GM18909 (cell line): ENCODE measurements around the gene ADAMTS4.

Experiments
- ATAC-seq: cut with Tn5 transposase; IDR thresholded peaks from one replicate; pipeline ENCODE4 v1.9.1; 2021; ENCODE audit warnings: mild to moderate bottlenecking; ENCODE audit not compliant: unreplicated experiment, poor library complexity

ADAMTS4 gene

DNA sequence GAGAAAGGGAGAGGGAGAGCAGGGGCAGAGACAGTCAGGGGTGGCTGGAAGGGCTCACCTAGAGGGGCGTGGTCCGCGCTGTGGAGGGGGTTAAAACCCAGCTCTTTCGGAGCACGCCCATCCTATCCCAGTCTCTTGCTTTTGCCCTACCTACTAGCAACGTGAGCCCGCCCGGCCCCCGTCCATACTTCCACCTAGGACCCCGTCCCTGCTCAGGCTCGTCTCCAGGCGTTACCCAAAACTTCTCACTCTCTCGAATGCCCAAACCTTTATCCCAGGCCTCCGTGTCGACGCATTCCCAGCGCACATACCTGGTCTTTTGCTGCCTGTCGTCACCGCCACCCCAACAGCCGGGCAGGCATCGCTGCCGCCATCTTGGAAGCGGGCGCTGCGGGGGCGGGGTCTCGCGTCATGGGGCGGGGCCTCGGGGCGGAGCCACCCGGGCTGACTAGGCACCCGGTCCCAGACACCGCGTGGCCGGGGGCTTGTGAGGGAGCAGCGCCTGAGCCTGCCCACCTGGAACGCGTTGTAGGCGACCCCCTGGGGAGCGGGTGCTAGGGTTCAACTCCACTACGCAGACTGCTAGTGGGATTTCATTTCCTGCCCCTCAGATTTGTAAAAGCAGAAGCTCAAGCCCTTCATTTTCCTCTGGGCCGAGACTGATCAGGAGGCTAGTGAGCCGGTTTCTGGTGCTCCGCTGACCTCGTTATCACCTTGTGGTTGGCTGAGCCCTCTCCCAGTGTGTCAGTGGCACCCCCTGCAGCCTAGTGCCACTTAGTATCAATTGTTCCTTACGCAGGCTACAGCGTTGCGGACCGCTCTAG lies 21.5 kb downstream of the ADAMTS4 start, which contains the start of gene B4GALT3:
Gene B4GALT3, minus strand, starts transcription at position 396 of the 824 bp plus-strand sequence. CDS start 1,447 bp downstream, outside the sequence.
- peak; percentile 83 for ATAC-seq

DNA sequence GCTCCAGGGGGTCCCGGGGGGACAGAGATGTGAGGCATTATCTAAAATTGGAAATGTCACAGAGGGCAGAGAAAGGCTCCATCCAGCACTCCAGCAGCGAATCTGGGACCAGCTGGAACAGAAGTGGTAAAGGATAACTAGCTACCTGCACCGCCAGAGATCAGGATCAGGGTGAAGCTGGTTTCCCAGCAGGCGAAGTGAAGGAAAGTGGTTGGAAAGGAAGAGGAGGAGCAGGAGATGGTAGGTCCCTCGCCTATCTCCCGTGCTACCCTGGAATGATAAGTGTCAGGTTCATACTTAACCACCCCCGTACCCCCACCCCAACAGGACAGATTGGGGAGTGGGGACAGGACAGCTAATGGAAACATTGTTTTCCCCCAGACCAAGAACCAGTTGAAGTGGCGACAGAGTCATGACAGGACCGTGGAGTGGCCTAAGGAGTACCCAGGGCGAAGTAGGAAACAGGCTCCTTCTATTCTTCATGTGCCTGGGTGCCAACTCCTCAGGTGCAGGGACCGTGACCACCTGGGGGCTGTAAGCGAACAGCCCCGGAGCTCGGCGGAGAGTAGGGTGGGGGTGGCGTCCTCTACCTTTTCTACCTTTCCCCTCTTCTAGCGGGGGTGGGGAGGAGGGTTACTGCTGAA lies 22.3 kb downstream of the ADAMTS4 start:
- no peak for ATAC-seq

DNA sequence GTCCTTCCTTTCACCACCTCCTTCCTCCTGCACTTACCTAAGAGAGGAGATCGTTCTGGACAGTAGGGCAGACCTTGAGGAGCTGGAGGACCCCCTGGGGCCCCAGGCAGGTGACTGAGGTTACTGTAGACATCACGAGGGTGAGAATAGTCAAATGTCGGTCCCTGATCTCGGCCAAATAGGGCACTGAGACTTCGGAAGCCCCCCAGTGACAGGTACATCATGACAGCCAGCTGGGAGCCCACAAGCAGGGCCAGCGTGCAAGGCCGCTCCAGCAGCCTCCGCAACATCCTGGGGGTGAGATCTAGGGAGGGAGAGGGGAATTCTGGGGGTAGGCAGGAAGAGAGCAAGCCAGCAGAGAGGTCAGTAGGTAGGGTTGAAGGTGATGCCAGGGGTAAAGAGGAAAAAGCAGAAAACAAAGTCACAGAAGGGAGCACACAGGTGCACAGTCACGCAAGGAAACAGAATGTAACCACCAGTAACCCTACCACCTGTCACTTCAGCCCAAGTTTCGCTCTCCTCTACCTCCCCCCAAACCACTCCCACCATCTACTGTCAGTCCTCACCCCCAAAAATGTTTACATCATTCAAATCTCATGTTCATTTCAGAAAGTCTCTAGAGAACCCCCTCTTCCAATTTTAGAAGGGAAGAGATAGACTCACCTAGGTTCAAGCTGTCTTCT lies 22.9 kb downstream of the ADAMTS4 start:
- no peak for ATAC-seq

DNA sequence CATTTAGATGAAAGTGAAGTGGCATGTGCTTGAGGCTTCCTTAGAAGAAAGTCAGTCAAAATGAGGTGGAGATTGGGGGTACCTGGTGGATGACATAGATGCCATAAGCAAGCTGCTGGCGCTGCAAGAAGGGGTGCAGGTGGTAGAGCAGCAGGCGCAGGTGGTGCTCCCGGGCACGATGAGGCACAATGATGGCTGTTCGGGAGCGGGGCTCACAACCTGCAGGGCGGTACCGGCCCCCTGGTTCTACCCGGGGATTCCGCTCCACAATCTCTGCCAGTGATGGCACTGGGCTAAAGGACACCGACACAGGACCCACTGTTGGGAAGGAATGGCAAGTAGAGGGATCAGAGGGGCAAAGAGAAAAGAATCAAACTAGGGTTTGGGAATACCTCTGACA lies 23.9 kb downstream of the ADAMTS4 start:
- no peak for ATAC-seq

DNA sequence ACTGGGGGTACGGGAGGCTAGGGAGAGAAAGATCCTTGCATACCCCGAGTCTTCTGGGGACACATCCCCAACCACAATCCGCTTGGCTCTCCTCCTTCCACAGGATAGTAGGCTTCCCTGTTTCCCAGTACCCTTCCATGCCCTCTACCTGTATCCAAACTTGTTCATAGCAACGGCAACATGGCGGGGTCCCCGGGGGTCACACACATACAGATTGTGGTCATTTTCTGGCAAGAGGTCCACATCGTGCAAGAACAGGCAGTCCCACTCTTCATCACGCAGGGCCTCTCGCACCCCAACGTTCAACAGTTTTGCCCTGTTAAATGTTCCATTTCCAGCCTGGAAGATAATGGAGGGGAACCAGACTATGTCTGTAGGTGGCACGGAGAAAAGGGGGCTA lies 25.1 kb downstream of the ADAMTS4 start:
- no peak for ATAC-seq

DNA sequence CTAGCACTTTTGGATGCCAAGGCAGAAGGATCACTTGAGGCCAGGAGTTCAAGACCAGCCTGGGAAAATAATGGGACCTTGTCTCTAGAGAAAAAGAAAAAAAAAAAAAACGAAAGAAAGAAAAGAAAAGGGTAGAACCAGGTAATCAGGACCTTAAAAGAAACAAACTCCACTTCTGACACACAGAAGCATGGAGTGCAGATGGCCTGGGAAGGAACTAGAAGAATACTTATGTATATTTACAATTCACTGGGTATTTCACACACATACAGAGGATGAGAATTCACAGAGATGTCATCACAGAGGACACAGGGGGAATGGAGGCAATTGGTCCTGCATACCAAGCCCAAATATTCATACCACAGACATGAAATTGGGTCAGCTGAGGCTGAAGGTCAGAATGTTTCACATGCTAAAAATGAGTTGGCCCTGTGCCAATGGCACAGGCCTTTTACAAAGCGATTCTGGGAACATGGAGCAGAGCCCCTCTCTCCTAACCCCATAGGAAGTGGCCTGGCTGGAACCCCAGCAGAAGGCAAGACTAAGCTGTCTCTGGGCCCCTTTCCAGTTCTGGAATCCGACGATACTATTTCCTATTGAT lies 26.0 kb downstream of the ADAMTS4 start:
- ATAC-seq, result no peak

DNA sequence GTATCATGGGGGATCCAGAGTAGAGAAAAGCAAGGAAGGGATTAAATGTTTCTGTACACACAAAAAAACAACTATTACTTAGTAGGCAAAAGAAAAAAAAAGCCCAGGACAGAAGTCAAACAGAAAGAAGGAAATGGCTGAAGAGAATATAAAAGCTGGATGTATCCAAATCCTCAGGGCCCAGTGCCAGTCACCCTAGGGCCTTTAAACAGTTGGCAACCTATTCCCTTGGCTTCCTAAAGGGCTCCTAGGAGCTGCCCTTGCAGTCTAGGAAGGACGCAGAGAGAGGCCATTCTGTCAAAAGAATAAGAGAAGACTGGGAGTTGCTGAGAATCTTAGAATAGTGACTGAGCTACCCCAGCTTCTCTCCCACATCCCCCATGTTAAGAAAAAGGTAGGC lies 26.5 kb downstream of the ADAMTS4 start:
- no peak for ATAC-seq

DNA sequence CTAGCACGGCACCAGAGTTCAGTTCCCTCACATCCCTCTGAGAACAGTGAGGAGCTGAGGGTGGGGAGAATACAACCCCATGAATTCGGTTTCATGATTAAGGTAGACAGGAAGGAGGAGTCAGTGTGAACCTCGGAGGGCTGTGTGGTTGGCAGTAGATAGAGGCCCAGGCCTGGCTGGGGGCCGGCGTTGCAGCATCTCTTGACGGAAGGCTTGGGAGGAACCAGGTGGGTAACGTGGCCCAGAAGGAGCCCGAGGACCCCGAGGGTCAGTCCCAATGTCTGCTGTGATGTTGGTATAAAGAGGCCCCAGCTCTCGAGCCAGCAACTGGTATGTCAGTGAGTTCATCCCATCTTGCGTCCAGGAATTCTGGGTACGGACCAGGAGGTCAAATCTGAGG lies 27.2 kb downstream of the ADAMTS4 start:
- ATAC-seq, result no peak

DNA sequence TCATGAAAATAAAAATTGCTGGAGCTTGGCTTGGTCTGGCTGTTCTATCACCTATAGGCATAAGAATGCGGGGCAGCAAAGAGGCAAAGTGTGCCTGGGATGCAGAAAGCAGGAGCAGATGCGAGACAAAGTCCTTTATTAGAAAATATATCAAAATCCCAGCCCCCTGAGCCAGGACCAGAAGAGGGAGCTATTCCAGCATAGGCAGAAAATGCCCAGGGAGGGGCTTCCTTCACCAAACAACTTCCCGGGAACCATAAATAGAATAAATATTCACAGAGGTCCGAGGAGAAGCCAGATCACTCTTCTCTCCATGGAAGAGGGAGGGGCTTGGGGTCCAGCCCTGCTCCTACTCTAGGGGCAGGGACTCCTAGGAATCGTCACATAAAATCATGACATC lies 27.7 kb downstream of the ADAMTS4 start:
- no peak for ATAC-seq

DNA sequence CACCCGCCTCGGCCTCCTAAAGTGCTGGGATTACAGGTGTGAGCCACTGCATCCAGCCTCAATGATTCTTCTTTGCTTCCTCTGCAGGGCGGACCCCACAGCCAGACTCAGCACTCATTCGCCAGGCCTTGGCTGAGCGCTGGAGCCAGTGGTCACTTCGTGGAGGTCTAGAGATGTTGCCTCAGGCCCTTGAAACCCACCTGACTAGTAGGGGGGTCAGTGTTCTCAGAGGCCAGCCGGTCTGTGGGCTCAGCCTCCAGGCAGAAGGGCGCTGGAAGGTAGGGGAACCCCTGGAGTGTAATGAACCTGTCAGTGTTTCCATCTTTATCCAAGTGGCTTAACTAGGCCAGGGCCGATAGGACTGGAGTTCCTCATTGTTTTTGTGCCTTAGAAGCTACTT lies 29.9 kb downstream of the ADAMTS4 start:
- ATAC-seq, result no peak

DNA sequence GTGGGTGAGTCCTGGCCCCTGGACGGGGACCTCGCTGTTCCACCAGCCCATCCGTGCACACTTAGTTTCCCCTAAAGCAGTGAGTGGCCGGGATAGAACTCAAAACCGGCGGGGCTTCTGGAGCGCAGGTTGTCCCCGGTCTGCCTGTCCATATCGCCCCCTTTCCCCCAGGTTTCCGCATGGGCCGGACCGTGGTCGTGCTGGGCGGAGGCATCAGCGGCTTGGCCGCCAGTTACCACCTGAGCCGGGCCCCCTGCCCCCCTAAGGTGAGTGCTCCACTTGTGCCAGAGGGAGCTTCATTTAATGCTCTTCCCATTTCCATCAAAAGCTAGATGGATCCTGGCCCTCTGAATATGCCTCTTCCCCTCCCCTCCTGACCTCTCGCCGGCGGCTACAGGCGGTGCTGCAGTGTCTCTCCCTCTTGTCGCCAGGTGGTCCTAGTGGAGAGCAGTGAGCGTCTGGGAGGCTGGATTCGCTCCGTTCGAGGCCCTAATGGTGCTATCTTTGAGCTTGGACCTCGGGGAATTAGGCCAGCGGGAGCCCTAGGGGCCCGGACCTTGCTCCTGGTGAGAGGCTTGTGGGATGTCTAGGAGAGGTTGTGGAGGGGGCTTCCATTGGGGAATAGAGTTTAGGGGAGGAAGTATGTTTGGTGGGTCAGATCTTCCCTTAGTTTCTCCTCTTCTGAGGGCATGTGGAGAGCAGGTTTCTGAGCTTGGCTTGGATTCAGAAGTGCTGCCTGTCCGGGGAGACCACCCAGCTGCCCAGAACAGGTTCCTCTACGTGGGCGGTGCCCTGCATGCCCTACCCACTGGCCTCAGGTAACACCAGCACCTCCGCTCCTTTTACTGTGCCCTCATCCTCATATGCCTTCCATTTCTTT lies 31.9 kb downstream of the ADAMTS4 start:
- no peak for ATAC-seq

DNA sequence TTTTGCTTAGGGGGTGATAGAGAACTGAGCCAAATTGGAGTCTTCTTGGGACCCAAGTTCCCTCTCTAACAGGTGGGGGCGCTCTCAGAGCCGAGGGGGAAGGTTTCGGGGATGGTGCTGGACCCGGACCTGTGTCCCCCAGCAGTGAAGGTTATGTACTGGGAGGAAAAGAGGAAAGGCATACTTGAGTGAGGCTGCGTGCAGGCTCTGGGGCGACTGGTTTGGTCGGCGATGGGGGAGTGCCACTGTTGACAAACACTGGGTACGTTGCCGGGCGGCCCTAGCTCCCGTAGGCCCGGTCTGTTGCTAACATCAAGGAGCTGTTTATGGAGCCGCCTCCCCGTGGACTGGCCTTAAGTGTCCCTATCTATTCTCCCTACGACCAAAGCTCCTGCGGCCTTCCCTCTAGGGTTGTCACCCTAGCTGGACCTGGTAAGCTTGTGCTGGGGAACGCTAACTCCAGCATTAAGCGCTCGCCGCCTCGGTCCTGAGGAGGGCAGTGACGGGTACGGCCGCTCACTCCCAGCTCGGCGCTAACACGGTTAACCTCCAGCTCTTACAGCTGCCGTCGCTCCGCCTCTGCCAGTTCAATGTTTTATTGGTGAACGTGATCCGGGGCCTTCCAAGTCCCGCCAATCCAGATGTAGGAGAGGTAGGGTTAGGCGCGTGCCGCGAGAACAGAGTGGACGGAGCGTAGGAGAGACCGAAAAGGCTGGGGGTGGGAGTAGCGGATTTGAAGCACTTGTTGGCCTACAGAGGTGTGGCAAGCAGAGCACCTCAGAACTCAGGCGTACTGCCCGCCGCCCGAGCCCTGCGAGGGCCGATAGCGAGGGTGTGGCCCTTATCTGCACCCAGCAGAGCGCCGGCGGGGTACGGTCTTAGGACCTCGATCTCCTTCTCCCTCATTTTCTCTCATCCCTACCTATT lies 32.8 kb downstream of the ADAMTS4 start, which contains the start of gene PPOX:
Gene PPOX, plus strand, starts transcription at position 685 of the 927 bp plus-strand sequence. CDS start 422 bp downstream, outside the sequence.
- peak; percentile 94 for ATAC-seq

DNA sequence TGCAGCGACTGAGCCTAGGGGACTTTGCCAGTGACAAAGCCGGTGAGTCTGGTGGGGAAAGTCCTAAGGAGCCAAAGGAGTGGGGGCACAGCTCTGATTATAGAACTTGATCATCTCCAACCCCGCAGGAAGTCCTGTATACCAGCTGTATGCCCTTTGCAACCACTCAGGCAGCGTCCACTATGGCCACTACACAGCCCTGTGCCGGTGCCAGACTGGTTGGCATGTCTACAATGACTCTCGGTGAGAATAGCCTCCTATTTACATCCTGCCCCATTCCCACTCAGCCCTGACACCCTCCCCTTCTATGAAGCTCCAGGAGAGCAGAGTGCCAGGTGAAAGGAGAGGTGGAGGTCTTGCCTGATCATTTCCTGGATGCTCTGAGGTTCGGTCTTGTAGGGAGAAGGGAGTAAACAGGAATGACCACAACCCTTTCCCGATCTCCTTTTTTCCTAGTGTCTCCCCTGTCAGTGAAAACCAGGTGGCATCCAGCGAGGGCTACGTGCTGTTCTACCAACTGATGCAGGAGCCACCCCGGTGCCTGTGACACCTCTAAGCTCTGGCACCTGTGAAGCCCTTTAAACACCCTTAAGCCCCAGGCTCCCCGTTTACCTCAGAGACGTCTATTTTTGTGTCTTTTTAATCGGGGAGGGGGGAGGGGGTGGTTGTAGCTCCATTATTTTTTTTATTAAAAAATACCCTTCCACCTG lies 33.8 kb downstream of the ADAMTS4 start:
- ATAC-seq, result no peak

DNA sequence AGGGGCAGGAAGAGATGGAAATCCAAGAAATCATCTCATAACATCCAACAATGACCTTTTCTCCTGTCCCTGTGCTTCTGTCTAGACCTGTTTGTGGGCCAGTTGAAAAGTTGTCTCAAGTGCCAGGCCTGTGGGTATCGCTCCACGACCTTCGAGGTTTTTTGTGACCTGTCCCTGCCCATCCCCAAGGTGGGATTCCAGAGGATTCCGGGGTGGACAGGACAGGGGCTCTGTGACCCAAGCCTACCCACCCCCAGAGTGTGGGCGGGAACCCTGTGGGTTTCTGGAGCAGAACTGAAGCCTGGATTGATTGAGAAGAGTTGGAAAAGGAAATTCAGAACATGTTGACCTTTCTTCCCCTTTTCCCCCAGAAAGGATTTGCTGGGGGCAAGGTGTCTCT lies 35.1 kb downstream of the ADAMTS4 start:
- no peak for ATAC-seq

DNA sequence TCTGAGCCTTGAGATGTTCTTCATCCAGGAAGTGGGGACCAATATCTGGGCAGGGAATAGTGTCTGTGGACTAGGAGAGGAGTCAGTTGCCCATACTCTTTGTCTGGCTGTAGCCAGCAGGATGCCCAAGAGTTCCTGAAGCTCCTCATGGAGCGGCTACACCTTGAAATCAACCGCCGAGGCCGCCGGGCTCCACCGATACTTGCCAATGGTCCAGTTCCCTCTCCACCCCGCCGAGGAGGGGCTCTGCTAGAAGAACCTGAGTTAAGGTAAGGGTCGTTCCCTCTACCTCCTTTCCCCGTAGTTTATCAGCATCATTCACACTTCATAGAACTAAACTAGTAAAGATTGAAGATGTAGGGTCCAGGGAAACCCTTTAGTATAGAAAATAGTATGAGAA lies 36.0 kb downstream of the ADAMTS4 start:
- no peak for ATAC-seq

DNA sequence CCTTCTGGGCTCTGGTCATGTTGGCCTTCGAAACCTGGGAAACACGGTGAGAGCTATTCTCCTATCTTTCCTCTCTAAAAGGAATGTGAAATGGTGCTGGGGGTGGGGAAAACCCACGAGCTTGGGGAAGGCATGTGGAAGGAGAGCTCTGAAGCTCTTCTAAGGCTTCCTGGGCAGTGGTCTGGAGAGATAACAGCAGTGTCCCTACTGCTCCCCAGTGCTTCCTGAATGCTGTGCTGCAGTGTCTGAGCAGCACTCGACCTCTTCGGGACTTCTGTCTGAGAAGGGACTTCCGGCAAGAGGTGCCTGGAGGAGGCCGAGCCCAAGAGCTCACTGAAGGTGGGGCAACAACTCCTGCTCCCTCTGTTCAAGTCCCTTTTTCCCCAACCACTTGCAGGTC lies 36.8 kb downstream of the ADAMTS4 start:
- ATAC-seq, result no peak

DNA sequence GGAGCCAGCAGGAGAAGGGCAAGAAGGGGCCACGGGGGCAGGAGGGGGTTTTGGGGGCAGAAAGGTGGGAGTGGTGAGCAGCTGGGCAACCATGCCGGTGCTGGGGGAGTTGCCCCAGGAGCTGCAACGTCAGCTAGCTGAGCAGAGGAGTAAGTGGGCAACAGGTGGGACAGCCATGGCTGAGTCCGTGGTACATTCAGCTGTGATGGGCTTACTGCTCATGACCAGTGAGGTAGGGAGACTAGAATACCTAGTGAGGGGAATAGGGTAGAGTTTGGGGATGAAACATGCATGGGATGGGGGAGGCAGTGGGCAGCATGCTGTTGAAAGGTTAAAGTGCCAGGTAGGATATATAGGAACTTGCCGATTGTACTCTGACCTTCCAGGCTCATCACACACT lies 37.2 kb downstream of the ADAMTS4 start:
- no peak for ATAC-seq

DNA sequence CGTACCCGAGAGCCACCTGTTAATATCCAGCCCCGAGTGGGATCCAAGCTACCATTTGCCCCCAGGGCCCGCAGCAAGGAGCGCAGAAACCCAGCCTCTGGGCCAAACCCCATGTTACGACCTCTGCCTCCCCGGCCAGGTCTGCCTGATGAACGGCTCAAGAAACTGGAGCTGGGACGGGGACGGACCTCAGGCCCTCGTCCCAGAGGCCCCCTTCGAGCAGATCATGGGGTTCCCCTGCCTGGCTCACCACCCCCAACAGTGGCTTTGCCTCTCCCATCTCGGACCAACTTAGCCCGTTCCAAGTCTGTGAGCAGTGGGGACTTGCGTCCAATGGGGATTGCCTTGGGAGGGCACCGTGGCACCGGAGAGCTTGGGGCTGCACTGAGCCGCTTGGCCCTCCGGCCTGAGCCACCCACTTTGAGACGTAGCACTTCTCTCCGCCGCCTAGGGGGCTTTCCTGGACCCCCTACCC lies 38.1 kb downstream of the ADAMTS4 start:
- ATAC-seq, result no peak
